ENCODE data around the gene EIF3D. TPM values are rescaled to one million over a fixed set of nuclear protein-coding genes. Genes with fewer than 3 reads are reported as not detected.

EIF3D gene
- total and polyA plus RNA-seq, 2 of the 8 experiments (the other 6 are each of a cell fraction or from before 2014, with no cell fraction given) = 195 to 408 TPM

GRCh38 chr22:36469094-36469710 is 59.8 kb downstream of the EIF3D start (continued):
- TF ChIP-seq CBX8 (IDR thresholded peaks at IDR 0.05; ENCODE audit: borderline replicate concordance, low read depth, low read length) (no peak), POLR2A (IDR thresholded peaks at IDR 0.05; ENCODE audit: control extremely low read depth in 1 of 2, low read depth in 2 of 2, low read length in 2 of 2) (no peak), TBP (IDR thresholded peaks at IDR 0.05; ENCODE audit: low read depth, low read length) (no peak), SIX5 (IDR thresholded peaks at IDR 0.05; ENCODE audit: low read depth, low read length) (no peak), CTBP2 (IDR thresholded peaks at IDR 0.05; ENCODE audit: borderline replicate concordance, insufficient read depth, insufficient read length, low read length) (no peak)
